PC-3 (cell line): ENCODE data around the gene LDLR.

Experiments
- CTCF ChIP-seq: fragments of 300-600 bp; sonication (generic); conservative IDR thresholded peaks from 2 replicates; pipeline ENCODE4 v1.5.1; 2017; ENCODE audit warnings: antibody characterized with exemption, low read depth, mild to moderate bottlenecking, low read length
- EZH2 ChIP-seq: fragments of 300-600 bp; sonication (generic); IDR thresholded peaks from one replicate; pipeline ENCODE4 v1.6.1; 2017; ENCODE audit warnings: antibody characterized with exemption, mild to moderate bottlenecking, low read length; ENCODE audit not compliant: unreplicated experiment

GRCh38 chr19:11100049-11100448 is 10.8 kb downstream of the LDLR start:
- TF ChIP-seq EZH2 (no peak), CTCF (no peak)
